Astrocyte (in vitro differentiated cells and primary cell): ENCODE results near the gene JAKMIP2.

Source experiments
- CTCF ChIP-seq: IDR thresholded peaks from 2 replicates; pipeline ENCODE4 v1.5.1; 2011; ENCODE audit warnings: low read depth, mild to moderate bottlenecking, inconsistent platforms, low read length, moderate library complexity; ENCODE audit not compliant: insufficient read depth
- EZH2 ChIP-seq: IDR thresholded peaks from 2 replicates; pipeline ENCODE4 v1.6.1; 2012; ENCODE audit warnings: mild to moderate bottlenecking, low read length, inconsistent platforms; ENCODE audit not compliant: insufficient read depth

- TF ChIP-seq CTCF: no peak
- no peak for TF ChIP-seq EZH2
Observed at GRCh38 chr5:147751156-147751830, 31.2 kb downstream of the JAKMIP2 start.
